G401 (cell line): ENCODE data around the gene MMP3. TPM values are rescaled to one million over a fixed set of nuclear protein-coding genes. Genes with fewer than 3 reads are reported as not detected.

Experiments
- DNase-seq: peaks from one replicate; pipeline ENCODE4 v3.0.0-alpha.2; 2015; ENCODE audit warnings: low spot score
- in situ Hi-C: cut with HindIII; loops from 2 replicates; pipeline ENCODE4 v1.10.0; 2016; ENCODE audit warnings: low sequenced_read_pairs, mixed read lengths
- total RNA-seq: library from RNA; depleted of rRNA; stranded (reverse); fragments of >200 nt; shearing (Covaris generic); gene quantifications from 2 replicates; pipeline ENCODE4 v1.2.3, GENCODE V29; 2014; rRNA removed

The MMP3 gene
- total RNA-seq, 1 experiment from 2014 or later, result not detected

DNA sequence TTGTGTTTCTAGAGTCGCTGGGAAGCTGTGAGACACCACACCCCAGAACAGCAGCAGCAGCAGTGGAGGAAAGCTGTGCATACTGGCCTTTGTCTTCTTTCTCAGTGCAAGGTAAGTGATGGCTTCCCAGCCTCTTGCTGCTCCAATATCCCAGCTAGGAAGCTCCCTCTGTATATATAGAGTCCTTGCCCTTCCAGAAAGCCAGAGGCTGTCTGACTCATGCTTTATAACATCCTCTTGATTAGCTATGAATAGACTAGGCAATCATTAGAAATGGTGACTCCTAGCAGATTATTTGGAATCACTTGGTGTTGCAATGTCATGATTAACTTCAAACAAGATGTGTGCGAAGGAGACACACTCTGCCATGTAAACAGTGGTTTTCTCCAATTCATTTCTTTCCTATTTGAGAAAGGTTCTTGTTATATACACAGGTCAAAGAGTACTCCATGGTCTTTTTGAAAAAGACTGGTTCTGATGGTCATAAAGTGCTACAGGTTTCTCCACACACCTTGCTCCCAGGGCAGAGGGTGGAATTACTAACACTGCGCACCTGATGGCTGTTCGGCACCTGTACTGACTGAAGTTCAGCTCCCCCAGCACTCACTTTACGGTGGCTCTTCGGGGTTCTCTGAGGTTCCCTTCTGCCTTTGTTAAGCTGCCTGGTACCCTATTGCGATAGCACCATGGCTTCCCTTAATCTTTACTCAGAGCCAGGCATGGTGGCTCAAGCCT is 45.2 kb downstream of the MMP3 start, which contains the start of gene MMP1:
Gene MMP1, minus strand, starts transcription at position 149 of the 735 bp plus-strand sequence. Its CDS starts 68 bp downstream, at position 81.
- DNase-seq, result no peak
- in situ Hi-C loops, result no loop called here

DNA sequence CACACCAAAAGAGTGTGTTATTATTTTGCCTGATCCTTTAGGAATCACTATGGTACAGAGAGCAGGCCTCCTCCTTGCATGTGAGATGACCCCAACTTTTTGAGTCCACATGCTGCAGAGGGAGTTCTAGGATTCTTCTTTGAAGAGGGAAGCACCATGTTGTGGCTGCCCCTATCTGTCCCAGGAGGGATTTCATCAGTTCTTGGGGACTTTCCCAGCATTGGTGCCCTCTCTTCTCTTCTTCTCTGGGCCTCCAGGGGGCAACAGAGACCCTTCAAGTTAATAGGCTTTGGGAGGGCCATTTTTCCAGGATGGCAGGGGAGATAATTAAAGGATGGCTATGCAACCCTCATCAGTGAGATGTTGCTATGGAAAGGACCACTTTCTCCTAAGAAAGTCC is 49.0 kb downstream of the MMP3 start:
- in situ Hi-C loops, result no loop called here
- peak; percentile 5 for DNase-seq

DNA sequence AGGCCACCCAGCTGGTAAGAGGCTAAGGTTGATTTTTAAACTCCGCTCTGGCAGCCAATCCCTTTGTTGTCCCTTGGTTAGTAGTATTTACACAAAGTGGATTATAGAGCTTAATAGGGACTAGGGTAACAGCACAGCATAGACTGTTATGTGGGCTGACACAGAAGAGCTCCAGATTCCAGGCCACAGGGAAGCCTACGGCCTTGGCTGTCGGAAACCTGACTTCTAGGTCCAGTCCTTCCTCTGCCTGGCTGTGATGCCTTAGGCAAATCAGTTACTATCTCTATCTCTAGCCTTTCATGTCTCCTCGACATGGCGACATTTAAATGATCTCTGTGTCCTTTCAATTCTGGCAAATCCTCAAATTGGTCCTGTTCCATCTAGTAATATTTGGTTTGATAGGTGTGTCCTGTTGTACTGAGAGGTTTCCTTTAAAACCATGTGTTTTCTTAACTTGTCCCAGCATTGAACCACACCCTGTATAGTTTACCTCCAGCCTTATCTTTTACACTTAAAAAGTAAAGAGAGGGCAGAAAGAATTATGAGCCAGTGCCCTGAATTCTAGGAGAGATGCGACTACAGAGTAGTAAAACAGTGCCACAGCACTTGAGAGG is 49.6 kb downstream of the MMP3 start:
- in situ Hi-C loops, result no loop called here
- DNase-seq, result no peak

DNA sequence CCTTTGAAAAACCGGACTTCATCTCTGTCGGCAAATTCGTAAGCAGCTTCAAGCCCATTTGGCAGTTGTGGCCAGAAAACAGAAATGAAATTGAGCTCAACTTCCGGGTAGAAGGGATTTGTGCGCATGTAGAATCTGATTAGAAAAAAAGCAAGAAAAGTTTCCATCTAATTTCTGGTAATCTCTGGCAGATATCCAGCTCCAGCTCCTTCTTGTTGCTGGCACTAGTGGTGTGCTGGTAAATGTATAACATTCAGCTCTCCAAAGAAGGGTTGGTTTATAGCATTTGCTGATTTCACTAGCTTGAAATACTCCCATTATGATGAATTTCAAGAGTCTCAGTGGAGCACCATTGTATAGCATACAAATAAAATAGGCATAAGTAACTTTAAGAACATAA is 50.8 kb downstream of the MMP3 start:
- in situ Hi-C loops, result no loop called here
- DNase-seq, result no peak

DNA sequence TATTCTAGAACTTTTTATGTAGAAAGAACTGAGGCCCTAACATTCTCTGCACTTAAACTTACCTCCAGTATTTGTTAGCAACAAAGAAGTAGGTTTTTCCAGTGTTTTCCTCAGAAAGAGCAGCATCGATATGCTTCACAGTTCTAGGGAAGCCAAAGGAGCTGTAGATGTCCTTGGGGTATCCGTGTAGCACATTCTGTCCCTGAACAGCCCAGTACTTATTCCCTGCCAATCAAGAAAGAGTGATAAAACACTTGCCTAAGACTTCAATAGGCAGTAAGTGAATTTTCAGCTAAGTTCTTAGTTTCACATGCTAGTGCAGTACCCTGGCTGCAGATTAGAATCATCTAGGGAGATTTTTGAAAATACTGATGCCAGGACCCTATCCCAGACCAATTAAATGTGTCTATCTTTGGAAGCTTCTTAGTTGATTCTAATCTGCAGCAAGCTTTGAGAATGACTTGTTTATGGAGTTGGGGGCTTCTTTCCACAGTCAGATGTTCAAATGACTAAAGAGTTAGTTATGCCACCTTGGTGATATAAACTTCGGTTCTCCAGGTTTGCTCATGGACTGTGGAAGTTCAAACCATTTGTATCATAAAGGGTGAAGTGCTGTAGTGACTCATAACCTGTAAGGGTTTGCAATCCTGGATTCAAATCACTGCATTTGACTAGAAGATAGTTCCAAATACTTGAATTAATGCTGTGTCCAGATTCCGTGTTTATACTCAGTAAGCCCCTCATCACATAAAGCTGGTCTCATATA is 52.0 kb downstream of the MMP3 start:
- in situ Hi-C loops, result no loop called here
- no peak for DNase-seq

DNA sequence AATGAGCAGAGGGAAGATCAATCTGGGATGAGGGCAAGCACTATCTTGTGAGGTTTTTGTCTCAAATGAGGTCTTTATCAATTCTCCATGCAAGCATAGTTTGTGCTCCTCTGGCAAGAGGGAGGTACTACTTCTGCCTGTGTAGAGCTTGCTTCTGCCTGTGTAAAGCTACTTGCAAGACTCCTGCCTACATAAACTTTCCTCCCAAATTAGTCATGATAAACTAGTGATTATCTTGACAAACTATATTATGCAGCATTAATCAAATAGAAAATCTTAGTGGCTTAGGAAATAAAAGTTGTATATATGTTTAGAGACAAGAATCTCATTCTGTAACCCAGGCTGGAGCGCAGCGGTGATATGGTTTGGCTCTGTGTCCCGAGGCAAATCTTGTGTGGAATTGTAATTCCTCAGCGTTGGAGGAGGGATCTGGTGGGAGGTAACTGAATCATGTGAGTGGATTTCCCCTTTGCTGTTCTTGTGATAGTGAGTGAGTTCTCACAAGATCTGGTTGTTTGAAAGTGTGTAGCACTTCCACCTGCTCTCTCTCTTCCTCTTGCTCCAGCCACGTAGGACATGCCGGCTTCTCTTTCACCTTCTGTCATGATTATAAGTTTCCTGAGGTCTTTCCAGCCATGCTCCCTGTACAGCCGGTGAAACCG is 54.9 kb downstream of the MMP3 start:
- DNase-seq, result no peak
- in situ Hi-C loops, result no loop called here

Other genes starting within 250 kb of the MMP3 start
- not detected in 2 replicates for gene MMP20, start 218.3 kb downstream of the MMP3 start, total RNA-seq
- gene MMP27, start 137.8 kb downstream of the MMP3 start, total RNA-seq, result not detected in 2 replicates
- 0.03 TPM in 1 of 2 replicates, not detected in the other for gene MMP8, start 118.7 kb downstream of the MMP3 start, total RNA-seq
- 42.3 and 45.3 TPM in 2 replicates for gene MMP10, start 63.0 kb downstream of the MMP3 start, total RNA-seq
- 17.7 and 21.5 TPM in 2 replicates for gene MMP1, start 45.4 kb downstream of the MMP3 start, total RNA-seq
- not detected in 2 replicates for gene MMP12, start 31.4 kb upstream of the MMP3 start, total RNA-seq
- gene MMP13, start 112.1 kb upstream of the MMP3 start, total RNA-seq, result not detected in 2 replicates
- 114 and 136 TPM in 2 replicates for gene DCUN1D5, start 248.6 kb upstream of the MMP3 start, total RNA-seq